PFSK-1 (cell line): ENCODE data around the gene RANBP10.

Experiments
- FOXP2 ChIP-seq: optimal IDR thresholded peaks from 2 replicates; pipeline ENCODE3; 2011; ENCODE audit warnings: borderline replicate concordance, control low read depth, inconsistent platforms; ENCODE audit not compliant: insufficient read depth; ENCODE audit errors: extremely low read length, extremely low read depth
- POLR2AphosphoS5 ChIP-seq: IDR thresholded peaks from 2 replicates; pipeline ENCODE4 v1.6.1; 2012; ENCODE audit warnings: low read depth, mild to moderate bottlenecking, control low read depth, low read length, moderate library complexity
- REST ChIP-seq, 2 experiments: IDR thresholded peaks; 2 replicates each; pipeline versions ENCODE4 v1.6.1 to v1.8.0; 2011 to 2012; ENCODE audit warnings: low read depth in 2 of 2, low read length in 2 of 2, control low read depth in 1 of 2, inconsistent platforms in 1 of 2, mild to moderate bottlenecking in 1 of 2, moderate library complexity in 1 of 2; ENCODE audit not compliant: insufficient read depth in 1 of 2
- SIN3A ChIP-seq: IDR thresholded peaks from 2 replicates; pipeline ENCODE4 v1.6.1; 2012; ENCODE audit warnings: mild to moderate bottlenecking, low read length, moderate library complexity, borderline replicate concordance; ENCODE audit not compliant: insufficient read depth
- TAF1 ChIP-seq: IDR thresholded peaks from 2 replicates; pipeline ENCODE4 v1.6.1; 2012; ENCODE audit warnings: low read length, control low read depth, borderline replicate concordance; ENCODE audit not compliant: insufficient read depth

Gene RANBP10

DNA sequence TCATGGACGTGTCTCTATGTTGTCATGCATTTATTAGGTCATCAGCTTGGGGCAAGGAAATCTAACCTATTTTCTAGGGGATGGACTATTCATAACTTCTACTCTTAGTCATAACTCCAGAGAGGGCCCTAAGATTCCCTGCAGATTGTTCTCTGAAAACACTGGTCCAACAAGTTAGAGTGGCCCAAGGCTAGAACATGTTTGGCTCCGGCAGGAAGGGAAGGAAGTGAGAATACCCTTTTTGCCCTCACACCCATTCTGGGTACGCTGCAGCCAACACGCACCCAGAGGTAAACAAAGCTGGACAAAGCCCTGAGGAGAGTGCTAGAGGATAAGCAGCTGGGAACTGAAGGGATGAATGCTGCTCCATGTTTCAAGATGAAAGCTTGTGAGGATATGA is 129.8 kb downstream of the RANBP10 start:
- no peak for TF ChIP-seq SIN3A
- no peak for TF ChIP-seq POLR2AphosphoS5
- no peak for TF ChIP-seq REST (IDR thresholded peaks at IDR 0.05; ENCODE audit: insufficient read depth in 1 of 2, low read depth in 2 of 2, low read length in 2 of 2)
- TF ChIP-seq TAF1, result no peak
- no peak for TF ChIP-seq FOXP2

DNA sequence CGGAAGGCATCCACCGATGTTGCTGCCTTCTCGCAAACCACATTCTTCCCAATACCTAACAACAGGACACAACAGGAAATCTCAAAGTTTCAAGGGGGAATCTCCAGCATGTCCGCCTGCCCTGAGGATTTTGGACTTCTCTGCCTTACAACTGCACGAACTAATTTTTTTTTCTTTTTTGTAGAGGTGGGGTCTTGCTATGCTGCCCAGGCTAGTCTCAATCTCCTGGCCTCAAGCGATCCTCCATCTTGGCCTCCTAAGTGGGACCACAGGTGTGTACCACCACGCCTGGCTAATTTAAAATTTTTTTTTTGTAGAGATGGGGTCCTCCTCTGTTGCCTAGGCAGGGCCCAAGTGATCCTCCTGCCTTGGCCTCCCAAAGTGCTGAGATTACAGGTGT is 130.4 kb downstream of the RANBP10 start:
- TF ChIP-seq TAF1 (no peak), SIN3A (no peak), POLR2AphosphoS5 (no peak), REST (IDR thresholded peaks at IDR 0.05; ENCODE audit: insufficient read depth in 1 of 2, low read depth in 2 of 2, low read length in 2 of 2) (no peak), FOXP2 (no peak)

GRCh38 chr16:67675579-67675935 is 130.8 kb downstream of the RANBP10 start:
- TF ChIP-seq REST (IDR thresholded peaks at IDR 0.05; ENCODE audit: insufficient read depth in 1 of 2, low read depth in 2 of 2, low read length in 2 of 2) (no peak), TAF1 (no peak), SIN3A (no peak), FOXP2 (no peak)

- TF ChIP-seq REST (IDR thresholded peaks at IDR 0.05; ENCODE audit: insufficient read depth in 1 of 2, low read depth in 2 of 2, low read length in 2 of 2) (no peak), POLR2AphosphoS5 (no peak), SIN3A (no peak), FOXP2 (no peak), TAF1 (no peak)
These were observed 131.3 kb downstream of the RANBP10 start for GRCh38 chr16:67674851-67675578.
